A673 (cell line): ENCODE measurements around the gene AP3D1. TPM values are rescaled to one million over a fixed set of nuclear protein-coding genes. Genes with fewer than 3 reads are reported as not detected.

Experiments used
- BruUV-seq: library from RNA; stranded (reverse); fragments of 400-500 nt; replicated peaks from 2 replicates; lab custom pipeline; 2021; lab: Mats Ljungman, UMichigan
- CTCF ChIA-PET: fragments of 300-600 bp; sonication (Branson Sonifier 250); formaldehyde crosslinking; loops from one replicate; lab custom pipeline; 2022; ENCODE audit warnings: antibody characterized with exemption; lab: Charles Lee
- POLR2A ChIA-PET: fragments of 300-600 bp; sonication (Branson Sonifier 250); formaldehyde crosslinking; loops from one replicate; lab custom pipeline; 2022; ENCODE audit warnings: antibody characterized with exemption; ENCODE audit not compliant: low non-redundant PET; lab: Charles Lee
- DNase-seq: peaks from one replicate; pipeline ENCODE4 v3.0.0-alpha.2; 2015; ENCODE audit warnings: low spot score
- H3K27ac ChIP-seq: fragments of 200-600 bp; sonication (generic); 2 replicates; pipeline ENCODE4 v1.5.1; 2016; ENCODE audit warnings: mixed run types, low read depth, mild to moderate bottlenecking, mixed read lengths, antibody characterized with exemption, low read length; ENCODE audit not compliant: poor library complexity, severe bottlenecking
- H3K27me3 ChIP-seq: fragments of 200-600 bp; sonication (generic); replicated peaks from 2 replicates; pipeline ENCODE4 v1.6.1; 2017; ENCODE audit warnings: mixed run types, low read depth, mild to moderate bottlenecking, mixed read lengths, antibody characterized with exemption, low read length; ENCODE audit not compliant: insufficient read depth, poor library complexity
- H3K36me3 ChIP-seq: fragments of 200-600 bp; sonication (generic); 2 replicates; pipeline ENCODE4 v1.6.1; 2016; ENCODE audit warnings: mixed run types, mild to moderate bottlenecking, mixed read lengths, antibody characterized with exemption, low read length; ENCODE audit not compliant: insufficient read depth, poor library complexity, severe bottlenecking
- H3K4me1 ChIP-seq: fragments of 200-600 bp; sonication (generic); 2 replicates; pipeline ENCODE4 v1.6.1; 2017; ENCODE audit warnings: mixed run types, mild to moderate bottlenecking, mixed read lengths, antibody characterized with exemption, low read length; ENCODE audit not compliant: insufficient read depth, poor library complexity, severe bottlenecking
- H3K4me3 ChIP-seq: fragments of 200-600 bp; sonication (generic); 2 replicates; pipeline ENCODE4 v1.5.1; 2016; ENCODE audit warnings: low read depth, mixed run types, mild to moderate bottlenecking, mixed read lengths, low read length; ENCODE audit not compliant: poor library complexity, severe bottlenecking
- H3K9me3 ChIP-seq: fragments of 200-600 bp; sonication (generic); 2 replicates; pipeline ENCODE4 v1.6.1; 2016; ENCODE audit warnings: mixed run types, low read depth, mild to moderate bottlenecking, mixed read lengths, antibody characterized with exemption, low read length; ENCODE audit not compliant: poor library complexity, severe bottlenecking
- CTCF ChIP-seq: fragments of 300-800, 200-600 bp; sonication (generic); conservative IDR thresholded peaks from 2 replicates; pipeline ENCODE4 v1.5.1; 2017; ENCODE audit warnings: low read depth, mild to moderate bottlenecking, antibody characterized with exemption, low read length, moderate library complexity, mixed read lengths
- EZH2 ChIP-seq: fragments of 200-600 bp; sonication (generic); IDR thresholded peaks from 2 replicates; pipeline ENCODE4 v1.6.1; 2017; ENCODE audit warnings: borderline replicate concordance, low read depth, mild to moderate bottlenecking, mixed read lengths, antibody characterized with exemption, low read length; ENCODE audit not compliant: poor library complexity, severe bottlenecking
- intact Hi-C: fragments of 100-400 bp; cut with micrococcal nuclease; formaldehyde crosslinking; loops from one replicate; pipeline ENCODE4 v1.10.0; 2022; ENCODE audit not compliant: unreplicated experiment
- total RNA-seq: library from RNA; stranded (reverse); gene quantifications from 2 replicates; pipeline ENCODE4 v1.2.3, GENCODE V29; 2021

The AP3D1 gene
- total RNA-seq, 1 experiment from 2014 or later = 148 TPM

DNA sequence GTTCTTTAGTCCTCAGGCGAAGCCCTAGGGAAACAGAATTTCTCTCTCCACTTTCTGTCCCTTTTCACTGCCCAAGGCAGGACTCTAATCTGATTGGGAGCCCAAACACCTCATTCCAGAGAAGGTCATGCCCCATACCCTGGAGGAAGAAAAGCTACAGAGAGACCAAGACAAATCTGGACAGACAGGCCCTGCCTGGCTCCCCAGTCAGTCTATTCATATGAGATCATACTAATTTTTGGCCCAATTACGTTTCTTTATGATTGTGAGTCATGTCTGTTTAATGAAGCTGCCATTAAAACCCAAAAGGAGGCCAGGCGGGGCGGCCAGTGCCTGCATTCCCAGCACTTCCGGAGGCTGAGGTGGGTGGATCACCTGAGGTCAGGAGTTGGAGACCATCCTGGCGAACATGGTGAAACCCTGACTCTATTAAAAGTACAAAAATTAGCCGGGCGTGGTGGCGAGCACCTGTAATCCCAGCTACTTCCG, 3.3 kb upstream of the AP3D1 start:
- H3K27ac ChIP-seq = no peak overlapping the region
- no peaks in the 10 kb centered on the region for H3K9me3 ChIP-seq
- BruUV-seq = no TSS peak
- H3K4me3 ChIP-seq = no peak overlapping the region
- H3K27me3 ChIP-seq = no peaks in the 10 kb centered on the region
- H3K4me1 ChIP-seq = peaks cover 6% of the 10 kb centered on the region
- intact Hi-C loops = loop anchor here (5.0 to 10.0 kb wide), 2 partner anchors 118 to 460 kb away; no protein-coding TSS in a partner anchor
- no peak for DNase-seq
- no peaks in the 10 kb centered on the region for H3K36me3 ChIP-seq
- CTCF ChIA-PET = interaction anchor here (0.7 kb wide), 1 partner anchor 61 kb away, joined by 4 read pairs; no protein-coding TSS in a partner anchor
- POLR2A ChIA-PET = interaction anchor here (0.6 kb wide), 2 partner anchors 105 to 112 kb away, joined by 3 read pairs; no protein-coding TSS in a partner anchor
- TF ChIP-seq EZH2 (no peak), CTCF (no peak)

- Histone ChIP-seq H3K4me1 (peaks cover 17% of the 10 kb centered on the region), H3K36me3 (peaks cover 4% of the 10 kb centered on the region), H3K27me3 (no peaks in the 10 kb centered on the region), H3K4me3 (peak overlapping the region; percentile 99), H3K9me3 (no peaks in the 10 kb centered on the region), H3K27ac (peak overlapping the region; percentile 91)
- CTCF ChIA-PET = interaction anchor here (0.6 kb wide), 1 partner anchor 99 kb away, joined by 5 read pairs; no protein-coding TSS in a partner anchor
- BruUV-seq = no TSS peak
- intact Hi-C loops = loop anchor here (10.0 kb wide), 1 partner anchor 464 kb away; no protein-coding TSS in a partner anchor
- no peak for TF ChIP-seq CTCF
- TF ChIP-seq EZH2 = no peak
- DNase-seq = no peak
- POLR2A ChIA-PET = no interaction called here
Observed at GRCh38 chr19:2150794-2151338, 500 bp downstream of the AP3D1 start.

DNA sequence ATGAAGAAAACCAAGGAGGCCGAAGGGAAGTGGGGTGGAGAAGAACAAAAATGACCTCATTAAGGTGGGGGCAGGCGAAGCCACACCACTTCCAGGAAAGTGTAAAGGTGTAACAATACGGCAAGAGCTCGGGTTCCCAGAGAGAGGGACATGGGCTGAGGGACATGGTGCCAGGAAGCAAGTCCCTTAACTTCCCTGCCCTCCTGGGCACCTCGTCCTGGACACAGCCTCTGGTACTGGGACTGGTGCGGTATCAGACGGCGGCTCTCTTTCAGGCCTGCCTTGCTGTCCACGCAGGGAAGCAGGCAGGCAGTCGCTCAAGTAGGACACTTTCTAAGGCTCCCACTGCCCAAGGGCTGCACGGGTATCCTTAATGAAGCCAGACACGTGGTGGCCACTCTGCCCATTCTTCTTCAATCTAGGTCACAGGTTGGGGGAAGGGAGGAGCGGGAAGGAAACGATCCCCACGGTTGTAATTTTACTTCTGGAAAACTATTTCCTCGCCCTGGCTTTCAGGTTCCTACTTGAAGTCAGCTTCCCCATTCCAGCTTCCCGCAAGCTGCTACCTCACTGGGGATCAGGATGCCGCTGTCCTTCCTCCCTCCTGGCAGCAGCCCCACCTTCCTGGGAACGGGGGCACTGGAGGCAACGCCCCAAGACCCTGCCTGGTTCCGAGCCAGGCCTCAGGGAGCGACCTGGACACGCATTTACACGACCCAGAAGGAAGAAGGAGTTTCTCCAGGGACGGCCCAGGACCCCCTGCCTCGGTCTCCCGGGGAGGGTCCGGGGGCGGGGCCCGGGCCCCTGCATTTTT, 1.2 kb downstream of the AP3D1 start:
- Histone ChIP-seq H3K27me3 (no peaks in the 10 kb centered on the region), H3K9me3 (no peaks in the 10 kb centered on the region), H3K36me3 (peaks cover 4% of the 10 kb centered on the region), H3K27ac (peak overlapping the region; percentile 91), H3K4me1 (peaks cover 17% of the 10 kb centered on the region), H3K4me3 (peak overlapping the region; percentile 99)
- CTCF ChIA-PET = interaction anchor here (0.6 kb wide), 2 partner anchors 82 to 99 kb away, joined by 3 to 5 read pairs; no protein-coding TSS in a partner anchor
- DNase-seq = no peak
- intact Hi-C loops = loop anchor here (10.0 kb wide), 1 partner anchor 465 kb away; no protein-coding TSS in a partner anchor
- no TSS peak for BruUV-seq
- POLR2A ChIA-PET = no interaction called here
- TF ChIP-seq CTCF (no peak), EZH2 (no peak)
